H9 (cell line): Measurements from ENCODE around the gene KLHL15. TPM values are rescaled to one million over a fixed set of nuclear protein-coding genes. Genes with fewer than 3 reads are reported as not detected.

Experiments
- DNase-seq: peaks from one replicate; pipeline ENCODE4 v3.0.0-alpha.2; 2017
- H2AFZ ChIP-seq: one replicate; pipeline ENCODE4 v1.6.1; 2013; ENCODE audit warnings: mild to moderate bottlenecking, low read length, control low read depth, moderate library complexity
- H2AK5ac ChIP-seq: 2 replicates; pipeline ENCODE4 v1.6.1; 2013; ENCODE audit warnings: low read length, control low read depth, mixed read lengths; ENCODE audit not compliant: insufficient read length
- H2BK120ac ChIP-seq: one replicate; pipeline ENCODE4 v1.6.1; 2013; ENCODE audit warnings: low read depth, mild to moderate bottlenecking, low read length, control low read depth, inconsistent platforms; ENCODE audit not compliant: poor library complexity, severe bottlenecking
- H2BK12ac ChIP-seq: 2 replicates; pipeline ENCODE4 v1.6.1; 2013; ENCODE audit warnings: low read length, control low read depth, mixed read lengths, low read depth; ENCODE audit not compliant: insufficient read length
- H2BK15ac ChIP-seq: 2 replicates; pipeline ENCODE4 v1.6.1; 2013; ENCODE audit warnings: low read depth, low read length, control low read depth
- H2BK20ac ChIP-seq: one replicate; pipeline ENCODE4 v1.6.1; 2013; ENCODE audit warnings: low read depth, mild to moderate bottlenecking, low read length, control low read depth, inconsistent platforms; ENCODE audit not compliant: poor library complexity, severe bottlenecking
- H2BK5ac ChIP-seq: 2 replicates; pipeline ENCODE4 v1.6.1; 2013; ENCODE audit warnings: low read length, control low read depth, mixed read lengths; ENCODE audit not compliant: insufficient read length
- H3K14ac ChIP-seq: 2 replicates; pipeline ENCODE4 v1.6.1; 2013; ENCODE audit warnings: low read length, control low read depth; ENCODE audit not compliant: insufficient read depth
- H3K18ac ChIP-seq: 2 replicates; pipeline ENCODE4 v1.6.1; 2013; ENCODE audit warnings: low read depth, mild to moderate bottlenecking, mixed read lengths, low read length, control low read depth; ENCODE audit not compliant: insufficient read length
- H3K23ac ChIP-seq: 2 replicates; pipeline ENCODE4 v1.6.1; 2013; ENCODE audit warnings: low read length, control low read depth, mixed read lengths, low read depth; ENCODE audit not compliant: insufficient read length
- H3K23me2 ChIP-seq: 2 replicates; pipeline ENCODE4 v1.6.1; 2013; ENCODE audit warnings: low read depth, mild to moderate bottlenecking, mixed read lengths, low read length, control low read depth; ENCODE audit not compliant: insufficient read length, poor library complexity, severe bottlenecking
- H3K27ac ChIP-seq: 2 replicates; pipeline ENCODE4 v1.5.1; 2013; ENCODE audit warnings: low read length, control low read depth, mixed read lengths, low read depth; ENCODE audit not compliant: insufficient read length
- H3K27me3 ChIP-seq: 2 replicates; pipeline ENCODE4 v1.6.1; 2013; ENCODE audit warnings: low read length, control low read depth, inconsistent platforms; ENCODE audit not compliant: insufficient read depth
- H3K4ac ChIP-seq: 2 replicates; pipeline ENCODE4 v1.6.1; 2013; ENCODE audit warnings: low read depth, mild to moderate bottlenecking, control low read depth, inconsistent platforms, low read length, moderate library complexity
- H3K4me1 ChIP-seq: 2 replicates; pipeline ENCODE4 v1.6.1; 2013; ENCODE audit warnings: low read length, control low read depth, inconsistent platforms; ENCODE audit not compliant: insufficient read depth
- H3K4me2 ChIP-seq: 2 replicates; pipeline ENCODE4 v1.6.1; 2013; ENCODE audit warnings: low read length, control low read depth, mixed read lengths; ENCODE audit not compliant: insufficient read length, insufficient read depth
- H3K56ac ChIP-seq: 2 replicates; pipeline ENCODE4 v1.6.1; 2013; ENCODE audit warnings: low read depth, mild to moderate bottlenecking, mixed read lengths, low read length, control low read depth; ENCODE audit not compliant: insufficient read length
- H3K79me1 ChIP-seq: 2 replicates; pipeline ENCODE4 v1.6.1; 2013; ENCODE audit warnings: low read depth, mild to moderate bottlenecking, moderate library complexity, low read length, control low read depth, inconsistent platforms; ENCODE audit not compliant: insufficient read depth, poor library complexity, severe bottlenecking
- H3K79me2 ChIP-seq: 2 replicates; pipeline ENCODE4 v1.6.1; 2013; ENCODE audit warnings: low read length, control low read depth, inconsistent platforms; ENCODE audit not compliant: insufficient read depth
- H3K9ac ChIP-seq: 2 replicates; pipeline ENCODE4 v1.6.1; 2013; ENCODE audit warnings: low read length, control low read depth, mixed read lengths; ENCODE audit not compliant: insufficient read length; ENCODE audit errors: extremely low read depth
- H3K9me3 ChIP-seq: one replicate; pipeline ENCODE4 v1.6.1; 2013; ENCODE audit warnings: low read depth, low read length, inconsistent platforms; ENCODE audit not compliant: control insufficient read depth
- H3T11ph ChIP-seq: one replicate; pipeline ENCODE4 v1.6.1; 2013; ENCODE audit warnings: mild to moderate bottlenecking, low read length, control low read depth, inconsistent platforms
- H4K20me1 ChIP-seq: one replicate; pipeline ENCODE4 v1.6.1; 2013; ENCODE audit not compliant: control insufficient read depth, insufficient read length, insufficient read depth
- H4K5ac ChIP-seq: 2 replicates; pipeline ENCODE4 v1.6.1; 2013; ENCODE audit warnings: low read depth, mild to moderate bottlenecking, mixed read lengths, low read length, control low read depth; ENCODE audit not compliant: insufficient read length
- H4K8ac ChIP-seq: replicated peaks from 2 replicates; pipeline ENCODE4 v1.6.1; 2013; ENCODE audit warnings: low read length, control low read depth, mixed read lengths, low read depth; ENCODE audit not compliant: insufficient read length
- H4K91ac ChIP-seq: 2 replicates; pipeline ENCODE4 v1.6.1; 2013; ENCODE audit warnings: low read depth, mild to moderate bottlenecking, moderate library complexity, mixed read lengths, low read length, control low read depth; ENCODE audit not compliant: insufficient read length
- H3K27ac Mint-ChIP-seq, 3 experiments: 2 replicates in 2 of 3; 3 replicates in 1 of 3; pipeline ENCODE4 v1.8.0; 2020 to 2021; ENCODE audit warnings: mixed read lengths in 3 of 3, mild to moderate bottlenecking in 1 of 3, moderate library complexity in 1 of 3
- H3K27me3 Mint-ChIP-seq: 2 replicates; pipeline ENCODE4 v1.8.0; 2021; ENCODE audit warnings: low read depth, mild to moderate bottlenecking, moderate library complexity, mixed read lengths
- H3K36me3 Mint-ChIP-seq, 3 experiments: 2 replicates in 2 of 3; 3 replicates in 1 of 3; pipeline ENCODE4 v1.8.0; 2020 to 2021; ENCODE audit warnings: low read depth in 3 of 3, mixed read lengths in 3 of 3; ENCODE audit not compliant: insufficient read depth in 1 of 3
- H3K4me1 Mint-ChIP-seq, 2 experiments: 2 replicates each; pipeline ENCODE4 v1.8.0; 2020; ENCODE audit warnings: mixed read lengths in 2 of 2
- H3K4me3 Mint-ChIP-seq, 2 experiments: 2 replicates in 1 of 2; 3 replicates in 1 of 2; pipeline ENCODE4 v1.8.0; 2020 to 2021; ENCODE audit warnings: mild to moderate bottlenecking in 2 of 2, mixed read lengths in 2 of 2, moderate library complexity in 1 of 2
- H3K9me3 Mint-ChIP-seq, 2 experiments: 2 replicates in 1 of 2; 3 replicates in 1 of 2; pipeline ENCODE4 v1.8.0; 2020; ENCODE audit warnings: mild to moderate bottlenecking in 2 of 2, mixed read lengths in 2 of 2, moderate library complexity in 1 of 2
- WGBS: extraction: QIAGEN DNeasy Blood & Tissue Kit; methylation state at CpG from one replicate; pipeline ENCODE4 v1.1.7; 2013; ENCODE audit warnings: missing lambda C conversion rate, low lambda C conversion rate, mixed read lengths; ENCODE audit not compliant: insufficient read length; ENCODE audit errors: extremely low coverage; 5-methylcytosine and 5-hydroxymethylcytosine counted together
- total RNA-seq: library from RNA; stranded (reverse); gene quantifications from 2 replicates; pipeline ENCODE4 v1.2.1, GENCODE V29; 2021
- TF ChIP-seq, protein P1 (sequence below): fragments of 200-600 bp; sonication (generic); conservative IDR thresholded peaks from 3 replicates; pipeline ENCODE4 v1.8.0; 2021; ENCODE audit warnings: antibody characterized with exemption, mild to moderate bottlenecking

Gene KLHL15
- total RNA-seq, 1 experiment from 2014 or later: 19.0 TPM

DNA sequence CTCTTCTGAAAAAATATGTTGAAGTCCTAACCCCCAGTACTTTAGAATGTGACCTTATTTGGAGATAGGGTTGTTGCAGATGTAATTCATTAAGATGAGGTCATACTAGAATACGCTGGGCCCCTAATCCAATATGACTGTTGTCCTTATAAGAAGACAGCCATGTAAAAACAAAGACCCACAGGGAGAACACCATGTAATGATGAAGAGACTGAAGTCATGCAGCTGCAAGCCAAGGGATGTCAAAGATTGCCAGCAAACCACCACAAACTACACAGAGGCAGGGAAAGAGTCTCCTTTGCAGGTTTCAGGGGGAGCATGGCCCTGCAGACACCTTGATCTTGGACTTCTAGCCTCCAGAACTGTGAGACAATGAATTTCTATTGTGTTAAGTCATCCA, 81.8 kb downstream of the KLHL15 start:
- H2BK12ac ChIP-seq: no peak overlapping the region
- H3K79me2 ChIP-seq: no peaks in the 10 kb centered on the region
- H4K91ac ChIP-seq: no peak overlapping the region
- TF ChIP-seq, protein P1, sequence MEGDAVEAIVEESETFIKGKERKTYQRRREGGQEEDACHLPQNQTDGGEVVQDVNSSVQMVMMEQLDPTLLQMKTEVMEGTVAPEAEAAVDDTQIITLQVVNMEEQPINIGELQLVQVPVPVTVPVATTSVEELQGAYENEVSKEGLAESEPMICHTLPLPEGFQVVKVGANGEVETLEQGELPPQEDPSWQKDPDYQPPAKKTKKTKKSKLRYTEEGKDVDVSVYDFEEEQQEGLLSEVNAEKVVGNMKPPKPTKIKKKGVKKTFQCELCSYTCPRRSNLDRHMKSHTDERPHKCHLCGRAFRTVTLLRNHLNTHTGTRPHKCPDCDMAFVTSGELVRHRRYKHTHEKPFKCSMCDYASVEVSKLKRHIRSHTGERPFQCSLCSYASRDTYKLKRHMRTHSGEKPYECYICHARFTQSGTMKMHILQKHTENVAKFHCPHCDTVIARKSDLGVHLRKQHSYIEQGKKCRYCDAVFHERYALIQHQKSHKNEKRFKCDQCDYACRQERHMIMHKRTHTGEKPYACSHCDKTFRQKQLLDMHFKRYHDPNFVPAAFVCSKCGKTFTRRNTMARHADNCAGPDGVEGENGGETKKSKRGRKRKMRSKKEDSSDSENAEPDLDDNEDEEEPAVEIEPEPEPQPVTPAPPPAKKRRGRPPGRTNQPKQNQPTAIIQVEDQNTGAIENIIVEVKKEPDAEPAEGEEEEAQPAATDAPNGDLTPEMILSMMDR: no peak
- H3K18ac ChIP-seq: no peak overlapping the region
- H3T11ph ChIP-seq: no peak overlapping the region
- no peak overlapping the region for H4K5ac ChIP-seq
- no peaks in the 10 kb centered on the region for H3K9me3 ChIP-seq
- no peaks in the 10 kb centered on the region; the same call in 1 of the 2 replicates for H3K4me1 ChIP-seq
- H3K27me3 Mint-ChIP-seq: peaks cover 4% of the 10 kb centered on the region; the same call in 1 of the 2 replicates
- no peaks in the 10 kb centered on the region for H3K9me3 Mint-ChIP-seq
- H4K20me1 ChIP-seq: no peaks in the 10 kb centered on the region
- H3K23me2 ChIP-seq: no peaks in the 10 kb centered on the region
- no peak overlapping the region for H3K9ac ChIP-seq
- H3K4ac ChIP-seq: no peak overlapping the region
- H2BK20ac ChIP-seq: no peak overlapping the region
- no peak overlapping the region for H3K4me3 Mint-ChIP-seq
- no peak for DNase-seq
- H4K8ac ChIP-seq: no peak overlapping the region
- no peaks in the 10 kb centered on the region; a peak in 1 of 7 replicates for H3K36me3 Mint-ChIP-seq
- H2BK5ac ChIP-seq: no peak overlapping the region
- H3K79me1 ChIP-seq: no peaks in the 10 kb centered on the region
- no CpG with 5 or more reads among the region's 1 CpG for WGBS
- H3K56ac ChIP-seq: no peak overlapping the region
- no peak overlapping the region for H3K27ac Mint-ChIP-seq
- no peaks in the 10 kb centered on the region for H3K27me3 ChIP-seq
- H2BK15ac ChIP-seq: no peak overlapping the region
- H3K4me1 Mint-ChIP-seq: peaks cover 11 to 21% of the 10 kb centered on the region in 2 experiments
- H3K27ac ChIP-seq: no peak overlapping the region
- no peak overlapping the region for H3K14ac ChIP-seq
- no peak overlapping the region for H3K4me2 ChIP-seq
- H2AK5ac ChIP-seq: no peak overlapping the region
- peak overlapping the region; percentile 55 for H2BK120ac ChIP-seq
- no peak overlapping the region for H2AFZ ChIP-seq
- no peak overlapping the region for H3K23ac ChIP-seq
